DMS 273 (cell line): ENCODE results near the gene LDAH.

Experiments
- DNase-seq: peaks from one replicate; lab custom pipeline; 2025; ENCODE audit not compliant: unreplicated experiment; lab: John Stamatoyannopoulos, UW

The LDAH gene

DNA sequence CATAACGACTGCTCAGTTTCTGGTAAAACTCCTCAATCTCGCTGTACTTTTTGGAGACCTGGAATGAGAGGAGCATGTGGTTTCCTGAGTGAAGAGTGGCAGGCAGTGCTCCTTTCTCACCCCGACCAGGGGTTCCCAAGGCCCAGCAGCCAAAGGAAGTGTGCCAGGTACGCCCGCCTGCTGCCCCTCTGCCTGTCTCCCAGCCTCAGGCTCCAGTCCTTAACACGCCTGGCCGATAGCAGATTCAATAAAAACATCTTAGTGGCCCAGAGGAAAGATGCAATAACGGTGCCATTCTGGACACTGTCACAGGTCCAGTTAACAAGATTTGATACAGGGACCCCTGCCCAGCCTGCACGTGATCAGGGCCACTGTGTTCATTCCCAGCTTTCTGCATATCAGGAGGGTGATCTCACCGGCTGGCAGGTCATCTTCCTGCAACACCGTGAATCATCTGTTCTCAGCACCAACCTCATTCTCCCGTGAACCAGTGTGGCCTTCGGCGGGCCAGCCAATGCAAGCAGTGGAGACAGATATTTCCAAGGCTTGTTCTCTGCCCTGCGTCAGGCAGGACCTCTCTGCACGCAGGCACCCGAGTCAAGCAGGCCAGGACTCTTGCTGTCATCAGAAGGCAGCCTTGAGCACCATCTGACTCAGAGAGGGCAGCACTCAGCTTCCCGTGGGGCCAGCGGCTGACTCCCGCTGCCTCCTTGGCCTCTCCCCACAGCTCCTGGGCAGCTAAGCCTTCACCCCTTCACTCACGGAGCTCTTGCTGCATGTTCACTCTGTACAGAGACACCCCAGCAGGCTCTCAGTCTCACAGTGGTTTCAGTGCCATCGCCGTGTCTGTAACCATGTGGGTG lies 181.5 kb downstream of the LDAH start:
- DNase-seq = no peak

DNA sequence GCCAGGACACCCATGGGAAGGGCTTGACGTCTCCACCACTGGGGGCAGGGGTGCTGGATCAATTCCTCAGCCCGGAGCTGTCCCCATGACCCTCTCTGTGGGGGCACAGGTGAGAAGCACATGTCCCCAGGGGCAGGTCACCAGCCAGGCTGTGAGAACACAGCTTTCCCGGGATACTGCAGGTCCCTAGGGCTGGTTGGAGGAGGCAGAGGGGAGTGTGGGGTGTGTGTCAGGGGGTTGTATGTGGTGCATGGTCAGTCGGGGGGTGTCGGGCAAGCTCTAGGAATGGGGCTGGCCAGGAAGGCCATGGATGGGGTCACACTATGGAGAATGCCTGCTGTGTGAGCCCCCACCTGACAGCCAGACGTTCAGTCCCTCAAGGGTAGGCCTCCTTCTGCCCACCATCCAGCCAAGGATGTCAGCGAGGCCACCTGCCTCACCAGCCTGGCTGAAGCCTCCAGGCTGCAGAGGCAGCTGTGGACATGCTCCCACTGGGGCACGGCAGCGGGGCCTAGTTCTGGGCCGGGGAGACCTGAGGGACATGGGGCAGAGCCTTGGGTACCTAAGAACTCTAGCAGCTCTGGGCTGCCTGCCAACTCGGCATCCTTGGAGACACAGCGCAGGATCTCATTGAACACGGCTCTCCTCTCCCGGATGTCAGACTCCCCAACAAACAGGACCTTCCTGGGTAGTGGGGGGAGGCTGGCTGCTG lies 182.3 kb downstream of the LDAH start:
- no peak for DNase-seq

DNA sequence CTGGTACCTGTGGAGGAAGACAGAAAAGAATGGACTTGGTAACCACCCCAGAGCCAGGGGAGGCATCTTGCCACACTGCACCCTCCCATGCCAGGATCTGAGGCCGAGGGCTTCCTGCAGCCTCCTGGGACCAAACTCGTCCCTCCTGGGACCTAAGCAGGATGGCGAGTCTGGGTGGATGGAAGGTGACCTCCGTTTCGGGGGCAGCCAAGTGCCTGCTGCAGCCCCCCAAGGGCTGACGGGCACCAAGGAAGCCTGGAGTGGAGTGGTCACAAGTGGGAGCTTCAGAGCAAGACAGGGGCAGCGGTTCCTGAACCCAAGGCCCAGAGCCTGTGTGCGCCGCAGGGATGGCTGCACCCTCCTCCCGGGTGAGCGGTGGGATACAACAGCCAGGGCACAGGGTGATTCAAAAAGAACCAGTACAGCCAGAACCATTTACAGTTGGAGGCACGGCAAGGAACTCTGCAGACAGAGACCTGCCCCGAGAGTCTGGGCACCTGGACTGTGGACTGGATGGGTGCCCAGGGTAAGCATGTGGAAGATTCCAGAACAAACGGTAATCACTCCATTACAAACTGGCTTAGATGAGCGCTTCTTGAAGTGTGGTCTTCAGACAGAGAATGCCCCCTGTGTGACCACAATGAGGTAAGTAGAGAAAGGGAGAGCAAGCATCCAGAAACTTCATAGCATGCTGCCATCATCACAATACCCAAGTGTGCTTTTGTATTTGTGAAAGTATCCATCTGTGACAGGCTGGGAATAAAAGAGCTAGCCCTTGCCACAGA lies 184.1 kb downstream of the LDAH start:
- DNase-seq = no peak

DNA sequence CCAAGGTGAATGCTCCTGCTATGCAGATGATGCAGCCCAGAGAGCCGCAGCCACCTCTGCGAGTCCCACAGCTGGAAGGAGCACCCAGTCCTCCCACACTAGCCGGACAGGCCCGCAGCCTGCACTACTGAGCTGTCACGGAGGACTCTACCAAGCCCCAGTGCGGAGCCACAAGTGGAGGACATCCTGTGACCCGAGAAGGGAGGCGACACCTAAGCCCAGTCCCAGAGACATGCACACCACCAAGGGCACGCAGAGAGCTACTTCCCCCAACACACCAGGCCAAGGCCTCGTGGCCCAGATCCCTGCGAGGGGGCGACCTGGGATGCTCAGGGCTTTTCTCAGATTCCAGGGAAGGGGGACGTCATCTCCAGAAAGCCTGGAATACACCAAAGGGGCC lies 184.9 kb downstream of the LDAH start:
- DNase-seq = no peak

DNA sequence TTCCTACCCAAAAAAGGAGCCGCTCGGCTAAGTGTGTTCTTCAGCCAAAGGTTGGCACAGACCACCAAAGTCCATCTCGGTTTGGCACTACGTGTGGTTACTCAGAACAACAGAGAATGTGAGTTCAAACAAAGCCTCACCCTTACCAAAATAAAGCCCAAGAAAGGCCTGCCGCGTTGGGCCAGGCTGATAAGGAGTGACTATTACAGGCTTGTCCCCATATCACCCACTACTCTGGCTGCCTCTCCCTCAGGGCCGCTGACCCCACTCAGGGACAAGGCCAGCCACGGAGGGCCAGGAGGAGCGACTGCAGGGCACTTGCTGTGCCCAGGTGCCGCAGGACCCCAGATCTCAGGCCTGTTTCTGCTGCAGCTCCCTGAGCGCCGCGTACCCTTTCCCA lies 185.8 kb downstream of the LDAH start:
- no peak for DNase-seq

DNA sequence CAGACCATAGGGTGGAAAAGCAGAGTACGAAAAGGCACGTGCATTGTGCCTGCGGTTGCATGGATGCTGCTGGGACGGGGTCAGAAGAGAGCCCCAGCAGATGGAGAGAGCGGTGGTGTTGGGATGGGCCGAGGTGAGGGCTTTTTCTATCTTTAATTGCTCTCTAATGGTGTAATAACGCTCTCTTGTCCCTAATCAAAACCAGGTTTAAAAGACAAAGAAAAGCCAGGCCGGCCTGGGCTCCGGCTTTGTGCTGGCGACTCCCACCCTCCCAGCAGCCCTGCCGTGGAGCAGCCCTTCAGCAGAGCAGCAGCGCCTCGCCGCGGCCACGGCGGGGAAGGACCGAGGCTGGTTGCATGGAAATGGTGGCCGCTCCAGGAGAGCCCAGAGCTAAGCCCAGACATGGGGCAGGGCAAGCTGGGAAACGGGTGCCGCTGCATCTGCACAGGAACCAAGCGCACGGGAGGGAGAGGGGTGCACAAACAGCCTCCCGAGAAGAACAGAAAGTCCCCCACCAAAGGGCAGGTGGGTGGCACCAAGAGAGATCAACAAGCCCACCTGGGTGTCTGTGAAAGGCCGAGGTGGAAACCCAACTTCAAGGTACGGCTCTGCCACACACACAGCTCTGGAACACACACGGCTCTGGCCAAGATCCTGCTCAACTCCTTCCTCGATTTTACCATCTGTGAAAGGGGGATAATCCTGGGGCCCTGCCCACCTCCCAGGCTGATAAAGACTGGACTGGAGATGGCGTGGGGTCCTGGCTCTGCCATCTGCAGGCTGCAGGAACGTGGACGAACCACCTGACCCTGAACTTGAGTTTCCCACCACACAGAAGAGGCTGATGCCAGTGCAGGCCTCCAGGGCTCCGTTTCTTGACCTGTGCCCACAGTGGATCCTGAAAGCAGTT lies 187.0 kb downstream of the LDAH start:
- peak; percentile 89 for DNase-seq

DNA sequence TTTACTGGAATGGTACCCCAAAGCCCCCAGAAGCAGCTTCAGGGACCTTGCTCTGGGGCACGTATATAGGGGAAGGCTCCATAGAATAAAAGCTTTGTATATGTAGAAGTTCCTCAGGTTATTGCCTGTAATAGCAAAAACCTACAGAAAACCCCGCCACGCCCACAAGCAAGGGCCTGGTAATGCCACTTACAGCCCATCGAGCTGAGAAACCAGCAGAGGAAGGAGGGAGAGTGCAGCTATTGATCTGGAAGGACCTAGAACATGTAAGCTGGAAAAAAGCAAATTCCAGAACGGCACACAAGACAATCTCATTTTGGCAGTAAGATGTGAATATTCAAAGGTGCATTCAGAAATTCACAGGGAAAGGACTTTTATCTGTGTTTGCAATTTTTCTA lies 187.8 kb downstream of the LDAH start:
- no peak for DNase-seq

DNA sequence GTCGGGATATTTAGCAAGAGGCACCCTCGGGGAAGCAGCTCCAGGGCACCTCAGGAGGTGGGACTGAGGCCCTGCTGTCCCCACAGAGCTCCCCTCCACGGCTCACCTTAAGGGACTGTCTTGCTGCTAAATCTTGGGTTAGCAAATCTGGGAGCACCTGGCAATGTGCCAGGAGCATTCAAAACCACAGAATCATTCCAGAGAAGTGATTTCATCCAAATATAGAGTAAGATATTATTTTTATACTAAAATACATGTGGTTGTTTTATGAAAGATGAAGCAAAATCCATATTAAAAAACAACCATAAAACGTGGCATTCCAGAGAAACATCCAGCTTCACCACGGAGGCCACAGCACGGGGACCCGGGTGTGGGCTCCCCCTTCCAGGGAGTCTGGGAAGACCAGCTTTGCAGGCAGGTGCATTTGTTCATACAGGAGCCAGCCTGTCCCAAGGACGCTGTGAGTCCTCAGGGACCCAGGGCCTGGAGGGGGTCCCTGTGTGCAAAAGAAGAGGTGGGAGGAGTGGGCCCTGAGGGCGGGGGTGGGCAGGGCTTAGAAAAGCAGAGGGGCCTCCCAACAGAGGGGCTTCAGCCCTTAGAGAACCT lies 188.3 kb downstream of the LDAH start:
- DNase-seq = no peak
